Non-pigmented ciliary epithelial cell (primary cell): Measurements from ENCODE around the gene PEF1.

Experiments used
- DNase-seq: peaks from one replicate; pipeline ENCODE4 v3.0.0-alpha.2; 2010; ENCODE audit warnings: low read depth

PEF1 gene

GRCh38 chr1:31583995-31584868 lies 60.4 kb downstream of the PEF1 start:
- no peak for DNase-seq

- no peak for DNase-seq
Measured at GRCh38 chr1:31583082-31583994, 61.3 kb downstream of the PEF1 start.

GRCh38 chr1:31581821-31582810 lies 62.6 kb downstream of the PEF1 start:
- DNase-seq, result no peak

- DNase-seq, result no peak
Measured at GRCh38 chr1:31580891-31581603, 63.6 kb downstream of the PEF1 start.

DNA sequence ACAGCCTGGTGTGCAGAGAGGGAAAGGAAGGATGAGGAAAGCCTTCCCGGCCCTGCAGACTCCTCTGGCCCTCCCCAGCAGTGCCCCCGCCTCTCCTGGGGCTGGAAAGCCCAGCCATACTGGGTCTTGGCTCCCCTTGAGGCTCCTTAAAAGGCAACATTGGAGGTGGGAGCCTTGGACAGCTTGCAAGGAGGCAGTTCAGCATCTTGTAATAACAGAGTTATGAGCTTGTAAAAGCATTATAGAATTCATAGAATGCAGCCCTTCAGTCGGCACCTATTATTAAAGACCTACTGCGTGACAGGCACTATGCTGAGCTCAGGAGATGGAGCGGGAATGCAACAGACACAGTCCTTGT lies 64.2 kb downstream of the PEF1 start:
- DNase-seq, result no peak
